ENCODE results near the gene PRKAR1B. TPM values are rescaled to one million over a fixed set of nuclear protein-coding genes. Genes with fewer than 3 reads are reported as not detected.

The PRKAR1B gene
- total and polyA plus RNA-seq, 10 of the 15 experiments (the other 5 are each of a cell fraction or from before 2014, with no cell fraction given) = 1.4 to 45.6 (median 19.3) TPM

GRCh38 chr7:756231-756927 lies 29.3 kb upstream of the PRKAR1B start:
- no peaks in the 10 kb centered on the region for H3K4me1 ChIP-seq (ENCODE audit: control insufficient read depth, insufficient read depth, low read length)
- no peaks in the 10 kb centered on the region for H3K79me2 ChIP-seq (ENCODE audit: control insufficient read depth, insufficient read depth, low read length)
- intact Hi-C loops (cut with micrococcal nuclease; ENCODE audit: unreplicated experiment) (no loop called here), in situ Hi-C loops (cut with MboI) (no loop called here)
- SMC1A ChIA-PET (ENCODE audit: uncharacterized antibody, unreplicated experiment) = no interaction called here
- H3K4me2 ChIP-seq (ENCODE audit: control insufficient read depth, insufficient read depth) = no peak overlapping the region
- BruUV-seq (replicated peaks) = no TSS peak
- POLR2A ChIA-PET = no interaction called here
- TF ChIP-seq ASH2L (IDR thresholded peaks at IDR 0.05; ENCODE audit: borderline replicate concordance, low read depth) = no peak
- no peak for TF ChIP-seq MEF2A (IDR thresholded peaks at IDR 0.05; ENCODE audit: insufficient read depth, low read depth, low read length)
- TF ChIP-seq SP1 (IDR thresholded peaks at IDR 0.05; ENCODE audit: low read depth, low read length) = no peak
- no peak for TF ChIP-seq CBX3 (IDR thresholded peaks at IDR 0.05; ENCODE audit: borderline replicate concordance, low read depth)
- TF ChIP-seq, protein P1, sequence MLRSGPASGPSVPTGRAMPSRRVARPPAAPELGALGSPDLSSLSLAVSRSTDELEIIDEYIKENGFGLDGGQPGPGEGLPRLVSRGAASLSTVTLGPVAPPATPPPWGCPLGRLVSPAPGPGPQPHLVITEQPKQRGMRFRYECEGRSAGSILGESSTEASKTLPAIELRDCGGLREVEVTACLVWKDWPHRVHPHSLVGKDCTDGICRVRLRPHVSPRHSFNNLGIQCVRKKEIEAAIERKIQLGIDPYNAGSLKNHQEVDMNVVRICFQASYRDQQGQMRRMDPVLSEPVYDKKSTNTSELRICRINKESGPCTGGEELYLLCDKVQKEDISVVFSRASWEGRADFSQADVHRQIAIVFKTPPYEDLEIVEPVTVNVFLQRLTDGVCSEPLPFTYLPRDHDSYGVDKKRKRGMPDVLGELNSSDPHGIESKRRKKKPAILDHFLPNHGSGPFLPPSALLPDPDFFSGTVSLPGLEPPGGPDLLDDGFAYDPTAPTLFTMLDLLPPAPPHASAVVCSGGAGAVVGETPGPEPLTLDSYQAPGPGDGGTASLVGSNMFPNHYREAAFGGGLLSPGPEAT (IDR thresholded peaks at IDR 0.05; ENCODE audit: low read depth) = no peak
- no peak for TF ChIP-seq STAT3 (IDR thresholded peaks at IDR 0.05; ENCODE audit: low read depth, low read length)
- TF ChIP-seq, protein P2, sequence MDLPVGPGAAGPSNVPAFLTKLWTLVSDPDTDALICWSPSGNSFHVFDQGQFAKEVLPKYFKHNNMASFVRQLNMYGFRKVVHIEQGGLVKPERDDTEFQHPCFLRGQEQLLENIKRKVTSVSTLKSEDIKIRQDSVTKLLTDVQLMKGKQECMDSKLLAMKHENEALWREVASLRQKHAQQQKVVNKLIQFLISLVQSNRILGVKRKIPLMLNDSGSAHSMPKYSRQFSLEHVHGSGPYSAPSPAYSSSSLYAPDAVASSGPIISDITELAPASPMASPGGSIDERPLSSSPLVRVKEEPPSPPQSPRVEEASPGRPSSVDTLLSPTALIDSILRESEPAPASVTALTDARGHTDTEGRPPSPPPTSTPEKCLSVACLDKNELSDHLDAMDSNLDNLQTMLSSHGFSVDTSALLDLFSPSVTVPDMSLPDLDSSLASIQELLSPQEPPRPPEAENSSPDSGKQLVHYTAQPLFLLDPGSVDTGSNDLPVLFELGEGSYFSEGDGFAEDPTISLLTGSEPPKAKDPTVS (IDR thresholded peaks at IDR 0.05; ENCODE audit: low read depth, low read length) = no peak
- no peak for TF ChIP-seq ZNF687 (IDR thresholded peaks at IDR 0.05)
- TF ChIP-seq WRNIP1 (IDR thresholded peaks at IDR 0.05; ENCODE audit: borderline replicate concordance, low read depth, low read length) = no peak
- no peak for TF ChIP-seq SUZ12 (IDR thresholded peaks at IDR 0.05; ENCODE audit: unreplicated experiment)
- no peak for TF ChIP-seq ZNF384 (IDR thresholded peaks at IDR 0.05; ENCODE audit: borderline replicate concordance, low read depth, low read length)
- no peak for TF ChIP-seq SPI1 (IDR thresholded peaks at IDR 0.05; ENCODE audit: borderline replicate concordance, insufficient read depth, low read depth, low read length)
- TF ChIP-seq, protein P3, sequence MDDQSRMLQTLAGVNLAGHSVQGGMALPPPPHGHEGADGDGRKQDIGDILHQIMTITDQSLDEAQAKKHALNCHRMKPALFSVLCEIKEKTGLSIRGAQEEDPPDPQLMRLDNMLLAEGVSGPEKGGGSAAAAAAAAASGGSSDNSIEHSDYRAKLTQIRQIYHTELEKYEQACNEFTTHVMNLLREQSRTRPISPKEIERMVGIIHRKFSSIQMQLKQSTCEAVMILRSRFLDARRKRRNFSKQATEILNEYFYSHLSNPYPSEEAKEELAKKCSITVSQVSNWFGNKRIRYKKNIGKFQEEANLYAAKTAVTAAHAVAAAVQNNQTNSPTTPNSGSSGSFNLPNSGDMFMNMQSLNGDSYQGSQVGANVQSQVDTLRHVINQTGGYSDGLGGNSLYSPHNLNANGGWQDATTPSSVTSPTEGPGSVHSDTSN (IDR thresholded peaks at IDR 0.05; ENCODE audit: insufficient replicate concordance, low read depth, low read length) = no peak
- CTCF ChIA-PET = no interaction called here
- H3K36me3 ChIP-seq (ENCODE audit: control insufficient read depth in 2 of 2, insufficient read depth in 2 of 2, low read length in 1 of 2) = peaks cover 5 to 19% of the 10 kb centered on the region in 2 experiments; a peak in 3 of 4 replicates
- H2AFZ ChIP-seq (ENCODE audit: control insufficient read depth, low read depth, low read length) = no peak overlapping the region
- no peaks in the 10 kb centered on the region for H3K27me3 ChIP-seq (replicated peaks in 1 of 2; ENCODE audit: control insufficient read depth in 2 of 2, insufficient read depth in 2 of 2, low read length in 1 of 2)
- no peak for FAIRE-seq
- DNase-seq (ENCODE audit: low read depth, low spot score) = no peak
- RAD21 ChIA-PET (ENCODE audit: unreplicated experiment) = no interaction called here
- H3K9ac ChIP-seq (ENCODE audit: control insufficient read depth, insufficient read depth, low read length) = no peak overlapping the region
- H3K27ac ChIP-seq (ENCODE audit: control insufficient read depth, insufficient read depth) = no peak overlapping the region
- no peak for ATAC-seq
- H4K20me1 ChIP-seq (ENCODE audit: control insufficient read depth, insufficient read depth) = no peaks in the 10 kb centered on the region
- WGBS (ENCODE audit: insufficient coverage, insufficient replicate concordance, low lambda C conversion rate, missing lambda C conversion rate) = 95% methylated on average over 29 of the region's 30 CpGs
- H3K9me3 ChIP-seq (replicated peaks; ENCODE audit: control insufficient read depth, insufficient read depth, low read length) = no peaks in the 10 kb centered on the region
- H3K4me3 ChIP-seq = no peak overlapping the region

Data from GM12878 (cell line).